H9 (cell line): Measurements from ENCODE around the gene ACBD6. TPM values are rescaled to one million over a fixed set of nuclear protein-coding genes. Genes with fewer than 3 reads are reported as not detected.

ENCODE experiments used
- DNase-seq: peaks from one replicate; pipeline ENCODE4 v3.0.0-alpha.2; 2017
- H2AFZ ChIP-seq: one replicate; pipeline ENCODE4 v1.6.1; 2013; ENCODE audit warnings: mild to moderate bottlenecking, low read length, control low read depth, moderate library complexity
- H2AK5ac ChIP-seq: 2 replicates; pipeline ENCODE4 v1.6.1; 2013; ENCODE audit warnings: low read length, control low read depth, mixed read lengths; ENCODE audit not compliant: insufficient read length
- H2BK120ac ChIP-seq: one replicate; pipeline ENCODE4 v1.6.1; 2013; ENCODE audit warnings: low read depth, mild to moderate bottlenecking, low read length, control low read depth, inconsistent platforms; ENCODE audit not compliant: poor library complexity, severe bottlenecking
- H2BK12ac ChIP-seq: 2 replicates; pipeline ENCODE4 v1.6.1; 2013; ENCODE audit warnings: low read length, control low read depth, mixed read lengths, low read depth; ENCODE audit not compliant: insufficient read length
- H2BK15ac ChIP-seq: 2 replicates; pipeline ENCODE4 v1.6.1; 2013; ENCODE audit warnings: low read depth, low read length, control low read depth
- H2BK20ac ChIP-seq: one replicate; pipeline ENCODE4 v1.6.1; 2013; ENCODE audit warnings: low read depth, mild to moderate bottlenecking, low read length, control low read depth, inconsistent platforms; ENCODE audit not compliant: poor library complexity, severe bottlenecking
- H2BK5ac ChIP-seq: 2 replicates; pipeline ENCODE4 v1.6.1; 2013; ENCODE audit warnings: low read length, control low read depth, mixed read lengths; ENCODE audit not compliant: insufficient read length
- H3K14ac ChIP-seq: 2 replicates; pipeline ENCODE4 v1.6.1; 2013; ENCODE audit warnings: low read length, control low read depth; ENCODE audit not compliant: insufficient read depth
- H3K18ac ChIP-seq: 2 replicates; pipeline ENCODE4 v1.6.1; 2013; ENCODE audit warnings: low read depth, mild to moderate bottlenecking, mixed read lengths, low read length, control low read depth; ENCODE audit not compliant: insufficient read length
- H3K23ac ChIP-seq: 2 replicates; pipeline ENCODE4 v1.6.1; 2013; ENCODE audit warnings: low read length, control low read depth, mixed read lengths, low read depth; ENCODE audit not compliant: insufficient read length
- H3K23me2 ChIP-seq: 2 replicates; pipeline ENCODE4 v1.6.1; 2013; ENCODE audit warnings: low read depth, mild to moderate bottlenecking, mixed read lengths, low read length, control low read depth; ENCODE audit not compliant: insufficient read length, poor library complexity, severe bottlenecking
- H3K27ac ChIP-seq: 2 replicates; pipeline ENCODE4 v1.5.1; 2013; ENCODE audit warnings: low read length, control low read depth, mixed read lengths, low read depth; ENCODE audit not compliant: insufficient read length
- H3K27me3 ChIP-seq: 2 replicates; pipeline ENCODE4 v1.6.1; 2013; ENCODE audit warnings: low read length, control low read depth, inconsistent platforms; ENCODE audit not compliant: insufficient read depth
- H3K4ac ChIP-seq: 2 replicates; pipeline ENCODE4 v1.6.1; 2013; ENCODE audit warnings: low read depth, mild to moderate bottlenecking, control low read depth, inconsistent platforms, low read length, moderate library complexity
- H3K4me1 ChIP-seq: 2 replicates; pipeline ENCODE4 v1.6.1; 2013; ENCODE audit warnings: low read length, control low read depth, inconsistent platforms; ENCODE audit not compliant: insufficient read depth
- H3K4me2 ChIP-seq: 2 replicates; pipeline ENCODE4 v1.6.1; 2013; ENCODE audit warnings: low read length, control low read depth, mixed read lengths; ENCODE audit not compliant: insufficient read length, insufficient read depth
- H3K56ac ChIP-seq: 2 replicates; pipeline ENCODE4 v1.6.1; 2013; ENCODE audit warnings: low read depth, mild to moderate bottlenecking, mixed read lengths, low read length, control low read depth; ENCODE audit not compliant: insufficient read length
- H3K79me1 ChIP-seq: 2 replicates; pipeline ENCODE4 v1.6.1; 2013; ENCODE audit warnings: low read depth, mild to moderate bottlenecking, moderate library complexity, low read length, control low read depth, inconsistent platforms; ENCODE audit not compliant: insufficient read depth, poor library complexity, severe bottlenecking
- H3K79me2 ChIP-seq: 2 replicates; pipeline ENCODE4 v1.6.1; 2013; ENCODE audit warnings: low read length, control low read depth, inconsistent platforms; ENCODE audit not compliant: insufficient read depth
- H3K9ac ChIP-seq: 2 replicates; pipeline ENCODE4 v1.6.1; 2013; ENCODE audit warnings: low read length, control low read depth, mixed read lengths; ENCODE audit not compliant: insufficient read length; ENCODE audit errors: extremely low read depth
- H3K9me3 ChIP-seq: one replicate; pipeline ENCODE4 v1.6.1; 2013; ENCODE audit warnings: low read depth, low read length, inconsistent platforms; ENCODE audit not compliant: control insufficient read depth
- H3T11ph ChIP-seq: one replicate; pipeline ENCODE4 v1.6.1; 2013; ENCODE audit warnings: mild to moderate bottlenecking, low read length, control low read depth, inconsistent platforms
- H4K20me1 ChIP-seq: one replicate; pipeline ENCODE4 v1.6.1; 2013; ENCODE audit not compliant: control insufficient read depth, insufficient read length, insufficient read depth
- H4K5ac ChIP-seq: 2 replicates; pipeline ENCODE4 v1.6.1; 2013; ENCODE audit warnings: low read depth, mild to moderate bottlenecking, mixed read lengths, low read length, control low read depth; ENCODE audit not compliant: insufficient read length
- H4K8ac ChIP-seq: replicated peaks from 2 replicates; pipeline ENCODE4 v1.6.1; 2013; ENCODE audit warnings: low read length, control low read depth, mixed read lengths, low read depth; ENCODE audit not compliant: insufficient read length
- H4K91ac ChIP-seq: 2 replicates; pipeline ENCODE4 v1.6.1; 2013; ENCODE audit warnings: low read depth, mild to moderate bottlenecking, moderate library complexity, mixed read lengths, low read length, control low read depth; ENCODE audit not compliant: insufficient read length
- H3K27ac Mint-ChIP-seq, 3 experiments: 2 replicates in 2 of 3; 3 replicates in 1 of 3; pipeline ENCODE4 v1.8.0; 2020 to 2021; ENCODE audit warnings: mixed read lengths in 3 of 3, mild to moderate bottlenecking in 1 of 3, moderate library complexity in 1 of 3
- H3K27me3 Mint-ChIP-seq: 2 replicates; pipeline ENCODE4 v1.8.0; 2021; ENCODE audit warnings: low read depth, mild to moderate bottlenecking, moderate library complexity, mixed read lengths
- H3K36me3 Mint-ChIP-seq, 3 experiments: 2 replicates in 2 of 3; 3 replicates in 1 of 3; pipeline ENCODE4 v1.8.0; 2020 to 2021; ENCODE audit warnings: low read depth in 3 of 3, mixed read lengths in 3 of 3; ENCODE audit not compliant: insufficient read depth in 1 of 3
- H3K4me1 Mint-ChIP-seq, 2 experiments: 2 replicates each; pipeline ENCODE4 v1.8.0; 2020; ENCODE audit warnings: mixed read lengths in 2 of 2
- H3K4me3 Mint-ChIP-seq, 2 experiments: 2 replicates in 1 of 2; 3 replicates in 1 of 2; pipeline ENCODE4 v1.8.0; 2020 to 2021; ENCODE audit warnings: mild to moderate bottlenecking in 2 of 2, mixed read lengths in 2 of 2, moderate library complexity in 1 of 2
- H3K9me3 Mint-ChIP-seq, 2 experiments: 2 replicates in 1 of 2; 3 replicates in 1 of 2; pipeline ENCODE4 v1.8.0; 2020; ENCODE audit warnings: mild to moderate bottlenecking in 2 of 2, mixed read lengths in 2 of 2, moderate library complexity in 1 of 2
- CTCF ChIP-seq: fragments of 200-600 bp; sonication (generic); conservative IDR thresholded peaks from 3 replicates; pipeline ENCODE4 v1.8.0; 2021; ENCODE audit warnings: antibody characterized with exemption, mild to moderate bottlenecking
- WGBS: extraction: QIAGEN DNeasy Blood & Tissue Kit; methylation state at CpG from one replicate; pipeline ENCODE4 v1.1.7; 2013; ENCODE audit warnings: missing lambda C conversion rate, low lambda C conversion rate, mixed read lengths; ENCODE audit not compliant: insufficient read length; ENCODE audit errors: extremely low coverage; 5-methylcytosine and 5-hydroxymethylcytosine counted together
- total RNA-seq: library from RNA; stranded (reverse); gene quantifications from 2 replicates; pipeline ENCODE4 v1.2.1, GENCODE V29; 2021

ACBD6 gene
- total RNA-seq, 1 experiment from 2014 or later, result 51.4 TPM

GRCh38 chr1:180519846-180520245 lies 17.5 kb upstream of the ACBD6 start:
- H4K91ac ChIP-seq, result no peak overlapping the region
- Mint-ChIP-seq H3K27ac (peak overlapping the region in 1 of 3 experiments; percentile 53; a peak in 2 of 7 replicates), H3K36me3 (no peaks in the 10 kb centered on the region), H3K4me1 (peaks cover 19 to 30% of the 10 kb centered on the region in 2 experiments), H3K9me3 (no peaks in the 10 kb centered on the region), H3K27me3 (no peaks in the 10 kb centered on the region), H3K4me3 (no peak overlapping the region)
- DNase-seq, result no peak
- no peaks in the 10 kb centered on the region for H4K20me1 ChIP-seq
- H2BK12ac ChIP-seq, result no peak overlapping the region
- H3K79me2 ChIP-seq, result no peaks in the 10 kb centered on the region
- H2BK120ac ChIP-seq, result no peak overlapping the region
- no CpG with 5 or more reads among the region's 4 CpGs for WGBS
- no peak overlapping the region for H3K14ac ChIP-seq
- no peaks in the 10 kb centered on the region for H3K79me1 ChIP-seq
- no peaks in the 10 kb centered on the region for H3K23me2 ChIP-seq
- no peak overlapping the region for H3K27ac ChIP-seq
- H4K8ac ChIP-seq, result no peak overlapping the region
- no peak overlapping the region for H2BK15ac ChIP-seq
- no peak overlapping the region for H3K4me2 ChIP-seq
- no peak overlapping the region for H3K9ac ChIP-seq
- no peak overlapping the region for H3K4ac ChIP-seq
- peaks cover 2% of the 10 kb centered on the region; the same call in 1 of the 2 replicates for H3K4me1 ChIP-seq
- H2BK20ac ChIP-seq, result no peak overlapping the region
- H3K18ac ChIP-seq, result no peak overlapping the region
- no peak overlapping the region for H2BK5ac ChIP-seq
- H3K23ac ChIP-seq, result no peak overlapping the region
- H3T11ph ChIP-seq, result no peak overlapping the region
- no peak for TF ChIP-seq CTCF
- H4K5ac ChIP-seq, result no peak overlapping the region
- no peaks in the 10 kb centered on the region for H3K27me3 ChIP-seq
- no peak overlapping the region for H3K56ac ChIP-seq
- no peaks in the 10 kb centered on the region for H3K9me3 ChIP-seq
- no peak overlapping the region for H2AK5ac ChIP-seq
- H2AFZ ChIP-seq, result no peak overlapping the region
